HG02571 (cell line): ENCODE data around the gene LRP5.
"Not testable (repeated sequence)": the region's sequence is repeated elsewhere in the genome, so short reads cannot be mapped to it uniquely, and the experiment has no call there.

ENCODE experiments used
- ATAC-seq: cut with Tn5 transposase; IDR thresholded peaks from one replicate; pipeline ENCODE4 v1.9.1; 2021; ENCODE audit warnings: mild to moderate bottlenecking, moderate library complexity; ENCODE audit not compliant: unreplicated experiment

Gene LRP5

DNA sequence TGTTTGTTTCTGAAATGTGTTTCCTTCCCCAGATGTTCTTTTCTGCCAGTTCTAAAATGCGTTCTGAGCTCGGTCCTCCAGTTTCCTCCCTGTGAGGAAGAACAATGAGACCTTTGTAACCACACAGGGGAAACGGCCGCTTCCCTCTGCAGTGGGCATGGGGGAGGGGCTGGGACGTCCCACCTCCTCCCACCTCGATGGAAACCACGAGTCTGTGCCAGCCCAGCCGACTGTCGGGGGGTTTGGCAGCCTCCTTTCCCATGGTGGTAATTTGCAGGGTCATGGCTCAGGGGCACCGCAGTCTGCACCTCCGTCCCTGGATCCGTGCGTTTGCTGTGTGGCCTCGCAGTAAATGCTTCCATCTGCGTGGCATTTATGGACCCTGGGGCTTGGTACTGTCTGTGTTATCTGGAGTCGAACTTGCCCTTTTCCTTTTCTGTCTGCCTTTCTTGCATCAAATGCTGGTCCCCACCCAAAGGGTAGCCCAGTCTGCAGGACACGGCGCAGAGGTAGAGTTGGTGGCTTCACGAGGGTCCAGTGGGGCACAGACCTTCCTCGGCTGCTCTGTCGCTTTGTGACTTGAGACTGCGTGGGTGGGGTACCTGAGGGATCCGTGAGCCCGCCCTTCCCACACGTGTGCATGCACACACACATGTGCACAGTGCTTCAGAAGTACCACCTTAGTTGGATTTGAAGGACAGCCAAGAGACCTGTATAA, 16.1 kb downstream of the LRP5 start:
- no peak for ATAC-seq

GRCh38 chr11:68329536-68329935, 17.1 kb downstream of the LRP5 start:
- ATAC-seq = no peak

- no peak for ATAC-seq
These were observed 17.7 kb downstream of the LRP5 start for GRCh38 chr11:68329978-68330699.

DNA sequence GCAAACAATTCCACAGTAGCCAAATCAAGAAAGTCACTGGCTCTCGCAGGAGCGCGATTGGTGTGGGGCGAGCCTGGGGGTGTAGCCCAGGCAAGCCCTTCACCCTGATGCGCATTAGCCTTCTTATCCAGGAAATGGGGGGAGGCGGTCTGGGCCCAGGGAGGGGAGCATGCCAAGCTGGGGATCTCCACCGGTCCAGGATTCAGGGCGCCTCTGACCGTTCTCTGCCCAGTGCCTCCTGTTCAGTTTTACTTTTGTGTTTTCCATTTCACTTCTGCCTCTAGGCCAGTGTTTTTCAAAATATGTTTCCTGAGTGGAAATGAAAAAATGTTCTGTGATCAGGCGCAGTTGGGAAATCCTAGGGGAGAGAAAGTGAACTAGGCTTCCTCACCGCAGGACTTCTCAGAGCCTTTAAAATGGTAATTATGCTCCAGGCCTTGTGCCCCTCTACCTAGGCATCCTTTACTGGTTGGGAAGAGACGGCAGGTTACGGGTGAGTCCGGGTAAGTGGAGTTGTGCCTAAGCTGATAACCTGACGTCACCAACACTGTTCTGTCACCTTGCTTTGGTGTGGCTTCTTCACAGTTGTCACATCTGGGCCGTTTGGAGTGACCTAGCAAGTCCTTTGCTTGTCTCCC, 18.4 kb downstream of the LRP5 start:
- no peak for ATAC-seq

- no peak for ATAC-seq
These were observed 19.1 kb downstream of the LRP5 start for GRCh38 chr11:68331338-68331947.

DNA sequence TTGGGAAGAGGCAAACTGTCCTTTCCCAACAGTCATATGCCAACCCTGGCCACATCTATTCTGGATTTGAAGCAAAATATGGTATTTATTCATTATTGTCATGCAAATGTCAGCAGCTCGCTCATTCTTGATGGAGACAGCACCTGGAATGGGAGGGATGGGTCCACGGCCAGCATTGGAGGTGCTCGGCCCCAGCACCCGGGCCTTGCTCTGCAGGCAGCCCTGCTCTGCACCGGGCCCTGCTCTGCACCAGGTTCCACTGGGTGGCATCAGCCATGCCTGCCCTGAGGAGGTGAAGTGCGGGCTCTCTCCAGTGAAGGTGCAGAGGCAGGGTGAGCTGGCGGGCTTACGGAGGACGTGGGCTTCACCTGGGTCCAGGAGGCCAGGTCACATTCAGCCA, 19.8 kb downstream of the LRP5 start:
- ATAC-seq = no peak

DNA sequence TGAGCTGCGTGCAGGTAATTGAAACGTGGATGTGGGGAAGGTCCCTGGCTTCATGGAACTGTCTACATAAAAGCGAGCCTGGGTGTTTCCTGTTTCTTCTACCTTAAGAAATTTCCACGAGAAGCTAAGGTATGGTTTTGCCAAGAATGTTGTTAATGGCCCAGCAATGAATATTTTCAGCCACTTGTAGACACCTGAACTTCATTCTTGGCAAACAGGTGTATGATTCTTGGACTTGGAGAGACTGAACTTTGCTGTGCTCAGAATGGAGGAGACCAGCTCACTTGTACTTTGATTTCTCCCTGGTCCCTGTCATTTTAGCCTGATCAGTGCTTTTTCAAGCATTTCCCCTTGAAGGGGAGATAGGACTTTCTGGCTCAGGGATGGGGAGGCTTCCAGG, 20.8 kb downstream of the LRP5 start:
- ATAC-seq = no peak

- ATAC-seq = no peak
These were observed 22.5 kb downstream of the LRP5 start for GRCh38 chr11:68334923-68335322.

DNA sequence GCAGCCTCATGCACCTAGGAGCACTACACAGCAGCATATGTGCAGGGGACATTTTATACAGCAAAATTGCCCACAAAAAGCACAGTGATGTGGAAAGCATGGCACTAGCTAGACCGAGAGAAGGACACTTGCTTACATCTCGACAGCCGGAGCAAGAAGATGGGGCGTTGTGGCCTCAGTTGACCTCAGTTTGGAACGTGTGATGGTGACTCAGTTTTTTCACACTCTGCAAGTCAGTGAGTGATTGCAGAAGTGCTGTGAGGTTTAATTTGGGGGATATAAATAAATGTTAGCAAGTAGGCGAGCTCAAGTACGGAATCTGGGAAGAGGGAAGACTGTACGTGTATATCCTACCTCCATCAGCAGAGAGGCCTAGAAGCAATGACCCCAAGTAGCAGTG, 23.3 kb downstream of the LRP5 start:
- no peak for ATAC-seq

- no peak for ATAC-seq
These were observed 24.3 kb downstream of the LRP5 start for GRCh38 chr11:68336716-68337115.

GRCh38 chr11:68337399-68337835, 25.0 kb downstream of the LRP5 start:
- no peak for ATAC-seq

GRCh38 chr11:68338051-68338780, 25.8 kb downstream of the LRP5 start:
- ATAC-seq = no peak

DNA sequence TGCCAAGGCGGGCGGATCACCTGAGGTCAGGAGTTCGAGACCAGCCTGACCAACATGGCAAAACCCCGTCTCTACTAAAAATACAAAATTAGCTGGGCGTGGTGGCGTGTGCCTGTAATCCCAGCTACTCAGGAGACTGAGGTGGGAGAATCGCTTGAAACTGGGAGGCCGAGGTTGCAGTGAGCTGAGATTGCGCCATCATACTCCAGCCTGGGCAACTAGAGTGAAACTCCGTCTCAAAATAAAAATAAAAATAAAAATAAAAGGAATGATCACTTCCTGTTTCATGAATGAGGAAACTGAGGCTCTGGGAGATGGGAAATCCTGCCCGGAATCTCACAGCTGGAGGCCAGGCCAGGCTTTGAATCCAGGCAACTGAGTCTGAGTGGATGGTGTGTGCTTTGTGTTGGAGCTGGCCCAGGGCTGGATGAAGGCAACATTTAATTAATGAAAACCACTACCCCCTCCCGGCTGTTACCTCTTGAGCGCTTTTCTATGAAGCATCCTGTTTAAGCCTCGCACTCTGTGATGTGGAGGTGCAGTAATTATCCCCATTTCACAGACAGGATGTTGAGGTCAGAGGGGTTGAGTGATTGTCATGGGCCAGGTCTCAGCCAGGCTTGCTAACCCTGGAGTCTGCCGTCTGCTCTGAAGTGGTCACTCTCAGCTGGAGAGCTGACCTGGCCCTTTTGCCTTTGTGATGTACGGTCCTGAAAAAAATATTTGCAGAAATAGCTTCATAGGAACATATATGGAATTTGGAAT, 27.8 kb downstream of the LRP5 start:
- ATAC-seq = no peak

GRCh38 chr11:68340784-68341556, 28.6 kb downstream of the LRP5 start:
- no peak for ATAC-seq

DNA sequence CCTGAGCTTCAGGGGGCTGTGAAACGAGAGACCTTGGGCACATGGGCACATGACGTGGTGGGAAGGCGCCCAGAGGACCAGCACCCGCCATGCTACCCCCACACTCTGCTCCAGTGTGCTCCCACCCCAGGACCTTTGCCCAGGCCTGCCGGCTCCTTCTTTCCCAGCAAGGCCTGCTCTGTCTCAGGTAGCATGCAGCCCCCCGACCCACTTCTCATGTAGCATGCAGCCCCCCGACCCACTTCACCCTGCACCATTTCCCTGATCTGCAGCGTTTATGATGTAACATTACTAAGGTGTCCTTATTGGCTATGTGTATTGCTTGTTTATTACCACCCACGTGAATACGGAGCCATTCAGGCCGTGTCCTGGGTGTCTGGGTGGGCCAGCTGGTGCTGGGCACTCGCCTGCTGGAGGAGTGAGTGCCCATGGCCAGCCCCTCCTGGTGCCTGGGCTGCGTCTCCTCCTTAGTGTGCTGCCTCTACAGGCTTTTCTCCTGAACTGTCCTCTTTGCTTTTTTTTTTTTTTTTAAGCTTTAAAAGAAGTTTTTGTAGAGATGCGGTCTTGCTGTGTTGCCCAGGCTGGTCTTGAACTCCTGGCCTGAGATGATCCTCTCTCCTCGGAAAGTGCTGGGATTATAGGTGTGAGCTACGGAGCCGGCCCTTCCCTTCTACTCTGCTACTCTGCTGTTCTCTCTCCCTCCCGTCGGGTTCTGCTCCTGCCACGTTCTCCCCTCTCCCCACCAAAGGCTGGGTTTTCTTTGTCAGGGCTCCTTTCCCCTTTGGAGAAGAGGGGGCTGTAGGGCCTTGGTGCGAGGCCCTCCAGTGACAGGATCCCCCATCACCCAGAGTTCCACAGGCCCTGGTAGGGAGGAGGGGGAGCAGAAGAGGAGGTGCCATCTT, 29.4 kb downstream of the LRP5 start:
- ATAC-seq = no peak

- no peak for ATAC-seq
These were observed 30.2 kb downstream of the LRP5 start for GRCh38 chr11:68342459-68343158.

- ATAC-seq = no peak
These were observed 31.4 kb downstream of the LRP5 start for GRCh38 chr11:68343761-68344256.

DNA sequence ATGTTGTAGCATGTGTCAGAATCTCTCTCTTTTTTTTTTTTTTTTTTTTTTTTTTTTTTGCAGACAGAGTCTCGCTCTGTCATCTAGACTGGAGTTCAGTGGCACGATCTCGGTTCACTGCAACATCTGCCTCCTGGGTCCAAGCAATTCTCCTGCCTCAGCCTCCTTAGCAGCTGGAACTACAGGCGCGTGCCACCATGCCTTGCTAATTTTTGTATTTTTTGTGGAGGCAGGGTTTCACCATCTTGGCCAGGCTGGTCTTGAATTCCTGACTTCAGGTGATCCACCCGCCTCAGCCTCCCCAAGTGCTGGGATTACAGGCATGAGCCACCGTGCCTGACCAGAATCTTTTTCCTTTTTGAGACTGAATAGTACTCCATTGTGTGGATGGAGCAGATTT, 32.4 kb downstream of the LRP5 start:
- ATAC-seq = not testable (repeated sequence)
